Measurements from ENCODE around the gene UBL4A.

DNA sequence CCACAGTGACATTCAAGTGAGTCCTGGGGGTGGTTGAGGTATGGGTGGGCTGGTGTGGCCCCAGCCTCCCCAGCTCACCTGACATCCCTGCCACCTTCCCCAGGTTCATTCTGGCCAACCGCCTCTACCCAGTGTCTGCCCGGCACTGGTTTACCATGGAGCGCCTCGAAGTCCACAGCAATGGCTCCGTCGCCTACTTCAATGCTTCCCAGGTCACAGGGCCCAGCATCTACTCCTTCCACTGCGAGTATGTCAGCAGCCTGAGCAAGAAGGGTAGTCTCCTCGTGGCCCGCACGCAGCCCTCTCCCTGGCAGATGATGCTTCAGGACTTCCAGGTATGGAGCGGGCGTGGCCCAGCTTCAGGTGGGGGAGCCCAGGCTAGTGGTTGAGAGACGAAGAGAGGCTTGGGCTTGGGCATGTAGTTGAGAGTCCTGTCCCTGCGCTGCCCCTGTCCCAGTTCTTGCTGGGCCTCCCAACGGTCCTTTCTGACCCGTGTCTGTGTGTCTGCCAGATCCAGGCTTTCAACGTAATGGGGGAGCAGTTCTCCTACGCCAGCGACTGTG is 51.2 kb downstream of the UBL4A start:
- TF ChIP-seq, protein P1, sequence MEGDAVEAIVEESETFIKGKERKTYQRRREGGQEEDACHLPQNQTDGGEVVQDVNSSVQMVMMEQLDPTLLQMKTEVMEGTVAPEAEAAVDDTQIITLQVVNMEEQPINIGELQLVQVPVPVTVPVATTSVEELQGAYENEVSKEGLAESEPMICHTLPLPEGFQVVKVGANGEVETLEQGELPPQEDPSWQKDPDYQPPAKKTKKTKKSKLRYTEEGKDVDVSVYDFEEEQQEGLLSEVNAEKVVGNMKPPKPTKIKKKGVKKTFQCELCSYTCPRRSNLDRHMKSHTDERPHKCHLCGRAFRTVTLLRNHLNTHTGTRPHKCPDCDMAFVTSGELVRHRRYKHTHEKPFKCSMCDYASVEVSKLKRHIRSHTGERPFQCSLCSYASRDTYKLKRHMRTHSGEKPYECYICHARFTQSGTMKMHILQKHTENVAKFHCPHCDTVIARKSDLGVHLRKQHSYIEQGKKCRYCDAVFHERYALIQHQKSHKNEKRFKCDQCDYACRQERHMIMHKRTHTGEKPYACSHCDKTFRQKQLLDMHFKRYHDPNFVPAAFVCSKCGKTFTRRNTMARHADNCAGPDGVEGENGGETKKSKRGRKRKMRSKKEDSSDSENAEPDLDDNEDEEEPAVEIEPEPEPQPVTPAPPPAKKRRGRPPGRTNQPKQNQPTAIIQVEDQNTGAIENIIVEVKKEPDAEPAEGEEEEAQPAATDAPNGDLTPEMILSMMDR (IDR thresholded peaks at IDR 0.05) = no peak
- no peak for TF ChIP-seq EP300 (IDR thresholded peaks at IDR 0.05)

Data from suprapubic skin (tissue), 3 donors.